Immature natural killer cell (primary cell): ENCODE results near the gene ARSA. TPM values are rescaled to one million over a fixed set of nuclear protein-coding genes. Genes with fewer than 3 reads are reported as not detected.
"Not testable (repeated sequence)": the region's sequence is repeated elsewhere in the genome, so short reads cannot be mapped to it uniquely, and the experiment has no call there.

ENCODE experiments used
- DNase-seq, 3 donors: peaks; one replicate each; pipeline ENCODE4 v3.0.0; 2022; ENCODE audit warnings: mixed read lengths in 1 of 3
- H3K27ac Mint-ChIP-seq, 6 donors: one replicate each; pipeline ENCODE4 v1.8.0; 2020; ENCODE audit warnings: mixed read lengths in 6 of 6, mild to moderate bottlenecking in 5 of 6, inconsistent platforms in 4 of 6, moderate library complexity in 3 of 6
- H3K27me3 Mint-ChIP-seq, 3 donors: one replicate each; pipeline ENCODE4 v1.8.0; 2020 to 2021; ENCODE audit warnings: low read depth in 3 of 3, mild to moderate bottlenecking in 3 of 3, mixed read lengths in 3 of 3, moderate library complexity in 3 of 3, inconsistent platforms in 1 of 3
- H3K36me3 Mint-ChIP-seq, 3 donors: one replicate each; pipeline ENCODE4 v1.8.0; 2020; ENCODE audit warnings: mixed read lengths in 3 of 3, inconsistent platforms in 2 of 3, mild to moderate bottlenecking in 2 of 3
- H3K4me1 Mint-ChIP-seq, 2 donors: one replicate each; pipeline ENCODE4 v1.8.0; 2020; ENCODE audit warnings: inconsistent platforms in 2 of 2, mild to moderate bottlenecking in 2 of 2, mixed read lengths in 2 of 2, moderate library complexity in 1 of 2
- H3K4me3 Mint-ChIP-seq, 5 donors: one replicate each; pipeline ENCODE4 v1.8.0; 2020; ENCODE audit warnings: mild to moderate bottlenecking in 5 of 5, mixed read lengths in 5 of 5, inconsistent platforms in 3 of 5, moderate library complexity in 3 of 5
- H3K9me3 Mint-ChIP-seq, 6 donors: one replicate each; pipeline ENCODE4 v1.8.0; 2020; ENCODE audit warnings: mild to moderate bottlenecking in 6 of 6, mixed read lengths in 6 of 6, inconsistent platforms in 4 of 6, moderate library complexity in 3 of 6
- polyA plus RNA-seq, 3 donors: library from polyadenylated mRNA; unstranded; fragments of 300-500 nt; fragmentation: Illumina TruSeq; gene quantifications; one replicate each; pipeline ENCODE4 v1.2.3, GENCODE V29; 2021

The ARSA gene
- polyA plus RNA-seq, 3 donors from 2014 or later: 3.8 to 11.2 (median 7.7) TPM

DNA sequence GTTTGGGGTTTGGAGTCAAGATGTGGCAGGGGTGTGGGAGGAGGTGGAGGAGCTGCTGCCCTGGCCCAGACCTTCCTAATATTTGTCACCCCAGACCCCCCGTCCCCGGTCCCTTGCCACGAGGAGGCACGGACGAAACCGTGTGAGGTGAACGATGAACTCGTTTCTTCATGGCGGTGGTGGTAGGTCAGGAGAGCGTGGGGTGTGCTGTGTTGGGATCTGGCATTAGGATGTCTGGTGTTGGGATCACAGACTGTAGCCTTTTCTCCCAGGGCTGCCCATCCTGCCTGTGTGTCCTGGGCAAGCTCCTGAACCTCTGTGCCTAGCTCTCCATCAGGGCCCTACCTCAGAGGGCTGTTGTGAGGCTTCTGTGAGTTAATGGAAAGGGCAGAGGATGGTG is 19.0 kb downstream of the ARSA start:
- no peak for DNase-seq
- Mint-ChIP-seq H3K4me3 (no peak overlapping the region), H3K4me1 (peaks cover 4 to 7% of the 10 kb centered on the region in 2 donors), H3K27me3 (peaks cover 4 to 13% (median 10%) of the 10 kb centered on the region in 3 donors), H3K9me3 (no peaks in the 10 kb centered on the region), H3K36me3 (no peaks in the 10 kb centered on the region), H3K27ac (no peak overlapping the region)

DNA sequence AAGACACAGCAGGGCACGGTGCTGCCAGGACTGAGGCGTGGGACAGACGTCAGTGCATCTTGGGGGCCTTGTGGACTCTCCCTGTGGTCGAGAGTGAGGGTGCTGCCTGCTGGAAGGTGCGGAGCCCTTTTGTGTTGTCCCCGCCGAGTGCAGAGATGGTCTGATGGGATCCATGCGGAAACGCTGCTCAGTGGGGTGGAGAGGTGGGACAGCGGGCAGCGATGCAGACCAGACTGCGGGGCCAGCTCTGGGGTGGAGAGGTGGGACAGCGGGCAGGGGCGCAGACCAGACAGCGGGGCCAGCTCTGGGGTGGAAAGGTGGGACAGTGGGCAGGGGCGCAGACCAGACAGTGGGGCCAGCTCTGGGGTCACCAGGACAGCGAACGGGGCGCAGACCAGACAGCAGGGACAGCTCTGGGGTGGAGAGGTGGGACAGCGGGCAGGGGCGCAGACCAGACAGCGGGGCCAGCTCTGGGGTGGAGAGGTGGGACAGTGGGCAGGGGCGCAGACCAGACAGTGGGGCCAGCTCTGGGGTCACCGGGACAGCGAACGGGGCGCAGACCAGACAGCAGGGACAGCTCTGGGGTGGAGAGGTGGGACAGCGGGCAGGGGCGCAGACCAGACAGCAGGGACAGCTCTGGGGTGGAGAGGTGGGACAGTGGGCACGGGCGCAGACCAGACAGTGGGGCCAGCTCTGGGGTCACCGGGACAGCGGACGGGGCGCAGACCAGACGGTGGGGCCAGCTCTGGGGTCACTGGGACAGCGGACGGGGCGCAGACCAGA is 19.7 kb downstream of the ARSA start:
- not testable (repeated sequence) for DNase-seq, H3K27ac Mint-ChIP-seq
- H3K27me3 Mint-ChIP-seq: peaks cover 4 to 14% (median 8%) of the 10 kb centered on the region in 3 donors

DNA sequence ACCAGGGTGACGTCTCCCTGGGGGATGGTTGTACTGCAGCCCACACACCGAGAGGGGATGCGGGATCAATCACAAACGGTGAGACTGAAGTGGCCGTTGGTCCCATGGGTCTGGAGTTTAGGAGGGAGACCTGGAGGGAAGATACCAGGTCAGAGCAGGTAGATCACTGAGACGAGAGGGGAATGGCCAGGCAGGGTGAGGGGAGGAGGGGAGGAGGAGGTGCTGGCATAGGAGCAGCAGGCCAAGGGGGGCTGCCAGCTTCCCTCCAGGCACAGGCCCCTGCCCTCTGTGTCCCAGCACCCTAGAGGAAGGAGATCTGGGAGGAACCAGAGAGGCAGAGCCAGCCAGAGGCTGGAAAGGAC is 20.3 kb downstream of the ARSA start:
- no peak overlapping the region for H3K27ac Mint-ChIP-seq
- H3K4me1 Mint-ChIP-seq: peaks cover 6% of the 10 kb centered on the region in 2 donors
- DNase-seq: no peak
- H3K4me3 Mint-ChIP-seq: no peak overlapping the region
- H3K27me3 Mint-ChIP-seq: peaks cover 6 to 19% (median 13%) of the 10 kb centered on the region in 3 donors
- no peaks in the 10 kb centered on the region for H3K9me3 Mint-ChIP-seq
- no peaks in the 10 kb centered on the region for H3K36me3 Mint-ChIP-seq

More for the DNA sequence above, 19.7 kb downstream of the ARSA start:
- H3K9me3 Mint-ChIP-seq, H3K36me3 Mint-ChIP-seq, H3K4me1 Mint-ChIP-seq, H3K4me3 Mint-ChIP-seq: not testable (repeated sequence)

DNA sequence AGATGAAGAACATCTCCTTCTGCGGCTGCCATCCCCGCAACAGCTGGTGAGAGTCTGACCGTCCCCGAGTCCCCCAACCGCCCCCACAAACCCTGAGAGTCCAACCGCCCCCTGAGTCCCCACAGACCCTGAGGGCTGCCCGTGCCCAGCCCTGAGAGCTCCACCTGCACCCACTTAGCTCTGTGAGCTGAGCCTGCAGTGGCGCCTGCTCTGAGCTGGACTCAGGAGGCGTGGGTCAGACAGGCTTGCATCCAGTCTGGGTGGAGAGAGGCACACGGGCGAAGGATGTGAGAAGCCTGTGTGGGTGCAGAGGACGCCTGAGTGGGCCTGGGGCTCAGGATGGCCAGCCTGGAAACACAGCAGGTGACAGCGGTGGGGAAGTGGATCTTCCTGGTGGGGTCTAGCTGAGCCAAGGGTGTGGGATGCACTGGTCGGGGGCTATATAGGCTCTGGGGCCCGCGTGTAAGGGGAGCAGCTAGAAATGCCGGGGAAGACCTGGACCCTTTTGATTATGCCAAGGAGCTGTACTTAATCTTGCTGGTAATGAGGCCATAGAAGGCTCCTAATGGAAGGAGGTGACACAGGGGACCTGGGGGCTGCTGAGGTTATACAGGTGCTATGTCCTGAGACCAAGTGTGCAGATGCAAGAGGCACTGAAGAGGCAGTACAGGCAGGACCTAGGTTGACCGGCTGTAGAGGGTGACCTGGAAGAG is 20.9 kb downstream of the ARSA start:
- Mint-ChIP-seq H3K4me1 (peaks cover 4 to 5% of the 10 kb centered on the region in 2 donors), H3K9me3 (no peaks in the 10 kb centered on the region), H3K27ac (no peak overlapping the region), H3K4me3 (no peak overlapping the region), H3K36me3 (no peaks in the 10 kb centered on the region), H3K27me3 (peaks cover 9 to 21% (median 18%) of the 10 kb centered on the region in 3 donors)
- no peak for DNase-seq

DNA sequence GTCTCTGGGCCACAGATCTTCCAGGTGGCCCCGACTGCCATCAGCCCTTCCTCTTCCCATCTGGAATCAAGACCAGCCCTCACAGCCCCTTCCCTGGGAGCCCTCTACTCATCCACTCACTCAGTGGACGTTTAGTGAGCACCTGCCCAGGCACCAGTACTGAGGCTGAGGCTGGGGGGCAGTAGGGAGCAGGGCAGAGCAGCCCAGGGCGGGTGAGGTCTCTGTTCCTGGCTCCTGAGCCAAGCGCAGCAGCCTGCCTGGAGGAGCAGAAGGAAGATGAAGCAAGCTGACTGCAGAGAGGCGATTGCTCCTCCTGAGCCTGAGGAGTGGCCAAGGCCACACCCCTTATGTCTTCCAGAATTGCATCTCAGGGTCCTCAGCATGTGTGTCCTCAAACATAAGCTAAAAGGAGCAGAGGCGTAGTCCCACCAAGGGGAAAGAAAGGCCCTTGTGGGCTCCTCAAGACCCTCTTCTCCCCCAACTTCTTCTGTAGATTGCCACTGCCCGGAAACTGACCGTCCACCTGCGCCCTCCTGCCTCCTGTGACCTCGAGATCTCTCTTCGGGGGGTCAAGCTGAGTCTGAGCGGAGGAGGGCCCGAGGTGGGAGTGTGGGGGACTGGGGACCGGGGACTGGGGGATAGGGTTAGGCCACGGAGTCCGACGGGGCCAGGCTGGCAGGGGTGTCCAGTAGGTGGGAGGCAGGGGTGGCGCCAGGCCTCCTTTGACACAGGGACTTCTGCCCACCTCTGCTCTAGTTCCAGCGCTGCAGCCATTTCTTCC is 21.6 kb downstream of the ARSA start:
- Mint-ChIP-seq H3K4me3 (no peak overlapping the region), H3K27ac (no peak overlapping the region), H3K4me1 (peaks cover 9 to 10% of the 10 kb centered on the region in 2 donors), H3K9me3 (peaks cover 0 to 1% (median 0%) of the 10 kb centered on the region in 6 donors), H3K27me3 (peaks cover 15 to 28% (median 23%) of the 10 kb centered on the region in 3 donors), H3K36me3 (peaks cover 0 to 6% (median 3%) of the 10 kb centered on the region in 3 donors)
- no peak for DNase-seq

DNA sequence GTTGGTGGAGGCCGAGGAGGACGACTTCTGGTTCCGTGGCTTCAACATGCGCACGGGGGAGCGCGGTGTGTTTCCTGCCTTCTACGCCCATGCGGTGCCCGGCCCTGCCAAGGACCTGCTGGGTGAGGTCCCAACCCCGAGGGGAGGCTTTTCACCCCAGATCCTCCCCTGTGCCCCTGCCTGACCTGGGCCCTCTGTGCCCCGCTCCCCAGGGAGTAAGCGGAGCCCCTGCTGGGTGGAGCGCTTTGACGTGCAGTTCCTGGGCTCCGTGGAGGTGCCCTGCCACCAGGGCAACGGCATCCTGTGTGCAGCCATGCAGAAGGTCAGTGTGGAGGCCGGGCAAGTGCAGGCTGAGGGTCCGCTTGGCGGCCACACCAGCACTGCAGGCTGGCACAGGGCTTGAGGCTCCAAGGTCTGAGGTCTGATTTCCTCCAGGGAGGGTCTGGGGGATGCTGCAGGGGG is 22.3 kb downstream of the ARSA start:
- H3K36me3 Mint-ChIP-seq: peaks cover 0 to 6% (median 3%) of the 10 kb centered on the region in 3 donors
- H3K9me3 Mint-ChIP-seq: peaks cover 0 to 1% (median 0%) of the 10 kb centered on the region in 6 donors
- H3K4me3 Mint-ChIP-seq: no peak overlapping the region
- no peak overlapping the region for H3K27ac Mint-ChIP-seq
- peaks cover 15 to 25% (median 23%) of the 10 kb centered on the region in 3 donors for H3K27me3 Mint-ChIP-seq
- H3K4me1 Mint-ChIP-seq: peaks cover 9 to 10% of the 10 kb centered on the region in 2 donors
- no peak for DNase-seq

DNA sequence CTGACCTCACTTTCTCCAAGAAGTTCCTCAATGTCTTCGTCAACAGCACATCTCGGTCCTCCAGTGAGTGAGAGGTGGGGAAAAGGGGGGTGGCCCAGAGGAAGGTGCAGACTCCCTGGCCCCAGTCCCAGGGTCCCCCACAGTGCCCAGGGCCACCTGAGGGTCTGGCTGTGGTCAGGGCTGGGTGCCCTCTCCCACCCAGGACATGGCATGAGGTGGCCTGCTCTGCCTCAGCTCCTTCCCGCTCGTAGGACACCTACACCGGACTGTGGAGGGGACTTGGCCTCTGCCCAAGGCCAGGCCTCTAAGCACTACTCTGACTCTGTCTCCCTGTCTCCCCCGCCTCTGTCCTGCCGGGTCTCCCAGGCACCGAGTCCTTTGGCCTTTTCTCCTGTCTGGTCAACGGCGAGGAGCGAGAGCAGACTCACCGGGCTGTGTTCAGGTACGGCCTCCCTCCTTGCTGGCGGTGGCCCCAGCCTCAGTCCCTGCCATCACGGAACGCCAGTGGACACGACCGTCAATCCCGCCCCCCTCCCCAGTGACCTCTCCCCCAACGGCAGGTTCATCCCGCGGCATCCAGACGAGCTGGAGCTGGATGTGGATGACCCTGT is 22.8 kb downstream of the ARSA start:
- no peak overlapping the region for H3K27ac Mint-ChIP-seq
- H3K27me3 Mint-ChIP-seq: peaks cover 15 to 23% (median 22%) of the 10 kb centered on the region in 3 donors
- H3K4me1 Mint-ChIP-seq: peaks cover 9 to 10% of the 10 kb centered on the region in 2 donors
- DNase-seq: no peak
- no peak overlapping the region for H3K4me3 Mint-ChIP-seq
- peaks cover 0 to 6% (median 3%) of the 10 kb centered on the region in 3 donors for H3K36me3 Mint-ChIP-seq
- H3K9me3 Mint-ChIP-seq: peaks cover 0 to 1% (median 0%) of the 10 kb centered on the region in 6 donors

DNA sequence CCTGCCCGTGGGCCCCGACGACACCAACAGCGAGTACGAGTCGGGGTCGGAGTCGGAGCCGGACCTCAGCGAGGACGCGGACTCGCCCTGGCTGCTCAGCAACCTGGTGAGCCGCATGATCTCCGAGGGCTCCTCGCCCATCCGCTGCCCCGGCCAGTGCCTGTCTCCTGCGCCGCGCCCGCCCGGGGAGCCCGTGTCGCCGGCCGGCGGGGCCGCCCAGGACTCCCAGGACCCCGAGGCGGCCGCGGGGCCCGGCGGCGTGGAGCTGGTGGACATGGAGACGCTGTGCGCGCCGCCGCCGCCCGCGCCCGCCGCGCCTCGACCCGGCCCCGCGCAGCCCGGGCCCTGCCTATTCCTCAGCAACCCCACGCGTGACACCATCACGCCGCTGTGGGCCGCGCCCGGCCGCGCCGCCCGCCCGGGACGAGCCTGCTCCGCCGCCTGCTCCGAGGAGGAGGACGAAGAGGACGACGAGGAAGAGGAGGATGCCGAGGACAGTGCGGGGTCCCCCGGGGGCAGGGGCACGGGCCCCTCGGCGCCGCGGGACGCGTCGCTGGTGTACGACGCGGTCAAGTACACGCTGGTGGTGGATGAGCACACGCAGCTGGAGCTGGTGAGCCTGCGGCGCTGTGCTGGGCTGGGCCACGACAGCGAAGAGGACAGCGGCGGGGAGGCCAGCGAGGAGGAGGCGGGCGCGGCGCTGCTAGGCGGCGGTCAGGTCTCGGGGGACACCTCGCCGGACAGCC is 23.5 kb downstream of the ARSA start:
- no peak for DNase-seq
- peaks cover 0 to 6% (median 3%) of the 10 kb centered on the region in 3 donors for H3K36me3 Mint-ChIP-seq
- H3K27me3 Mint-ChIP-seq: peaks cover 20 to 26% (median 26%) of the 10 kb centered on the region in 3 donors
- peaks cover 10 to 15% of the 10 kb centered on the region in 2 donors for H3K4me1 Mint-ChIP-seq
- H3K27ac Mint-ChIP-seq: no peak overlapping the region
- no peak overlapping the region for H3K4me3 Mint-ChIP-seq
- H3K9me3 Mint-ChIP-seq: peaks cover 0 to 1% (median 0%) of the 10 kb centered on the region in 6 donors

DNA sequence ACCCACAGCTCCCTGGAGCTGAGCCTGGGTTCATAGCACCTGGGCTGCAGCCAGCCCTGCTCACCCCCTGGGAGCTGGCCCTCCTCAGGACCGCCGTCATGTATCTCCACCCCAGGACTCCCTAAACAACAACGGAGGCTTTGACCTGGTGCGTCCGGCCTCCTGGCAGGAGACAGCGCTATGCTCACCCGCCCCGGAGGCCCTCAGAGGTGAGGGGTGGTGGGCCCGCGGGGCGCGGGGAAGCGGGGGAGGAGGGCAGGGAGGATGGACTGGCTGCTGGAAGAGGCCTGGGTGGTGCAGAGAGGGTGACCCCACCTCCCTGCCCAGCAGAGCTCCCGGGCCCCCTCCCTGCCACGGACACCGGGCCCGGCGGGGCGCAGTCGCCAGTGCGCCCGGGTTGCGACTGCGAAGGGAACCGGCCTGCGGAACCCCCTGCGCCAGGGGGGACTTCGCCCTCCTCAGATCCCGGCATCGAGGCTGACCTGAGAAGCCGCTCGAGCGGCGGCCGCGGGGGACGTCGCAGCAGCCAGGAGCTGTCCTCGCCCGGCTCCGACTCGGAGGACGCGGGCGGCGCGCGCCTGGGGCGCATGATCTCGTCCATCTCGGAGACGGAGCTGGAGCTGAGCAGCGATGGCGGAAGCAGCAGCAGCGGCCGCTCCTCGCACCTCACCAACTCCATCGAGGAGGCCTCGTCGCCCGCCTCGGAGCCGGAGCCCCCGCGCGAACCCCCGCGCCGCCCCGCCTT is 24.3 kb downstream of the ARSA start:
- Mint-ChIP-seq H3K9me3 (peaks cover 0 to 1% (median 0%) of the 10 kb centered on the region in 6 donors), H3K27ac (no peak overlapping the region), H3K36me3 (peaks cover 0 to 6% (median 3%) of the 10 kb centered on the region in 3 donors), H3K4me1 (peaks cover 10 to 15% of the 10 kb centered on the region in 2 donors), H3K4me3 (no peak overlapping the region), H3K27me3 (peaks cover 22 to 29% (median 28%) of the 10 kb centered on the region in 3 donors)
- no peak for DNase-seq

DNA sequence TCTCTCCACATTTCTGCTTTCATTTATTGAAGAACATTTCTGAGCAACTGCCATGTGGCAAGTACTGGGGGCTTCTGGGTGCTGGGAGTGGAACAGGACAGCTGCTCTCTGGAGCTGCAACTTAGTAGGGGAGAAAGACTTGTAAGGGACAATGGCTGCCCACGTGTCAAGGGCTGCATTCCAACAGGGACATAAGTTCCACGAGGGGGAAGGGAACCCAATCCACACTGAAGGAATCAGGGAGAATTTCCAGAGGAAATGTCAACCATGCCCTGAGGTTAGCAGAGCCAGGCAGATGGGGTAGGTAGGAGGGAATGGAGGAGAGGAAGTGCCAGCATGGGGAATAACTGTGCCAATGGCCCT is 25.6 kb downstream of the ARSA start:
- peaks cover 0 to 1% (median 0%) of the 10 kb centered on the region in 6 donors for H3K9me3 Mint-ChIP-seq
- peaks cover 10 to 15% of the 10 kb centered on the region in 2 donors for H3K4me1 Mint-ChIP-seq
- DNase-seq: no peak
- H3K27ac Mint-ChIP-seq: no peak overlapping the region
- H3K27me3 Mint-ChIP-seq: peaks cover 24 to 39% (median 28%) of the 10 kb centered on the region in 3 donors
- peak overlapping the region; percentile 2 to 86 (median 65) for H3K4me3 Mint-ChIP-seq
- H3K36me3 Mint-ChIP-seq: peaks cover 6 to 7% (median 6%) of the 10 kb centered on the region in 3 donors

DNA sequence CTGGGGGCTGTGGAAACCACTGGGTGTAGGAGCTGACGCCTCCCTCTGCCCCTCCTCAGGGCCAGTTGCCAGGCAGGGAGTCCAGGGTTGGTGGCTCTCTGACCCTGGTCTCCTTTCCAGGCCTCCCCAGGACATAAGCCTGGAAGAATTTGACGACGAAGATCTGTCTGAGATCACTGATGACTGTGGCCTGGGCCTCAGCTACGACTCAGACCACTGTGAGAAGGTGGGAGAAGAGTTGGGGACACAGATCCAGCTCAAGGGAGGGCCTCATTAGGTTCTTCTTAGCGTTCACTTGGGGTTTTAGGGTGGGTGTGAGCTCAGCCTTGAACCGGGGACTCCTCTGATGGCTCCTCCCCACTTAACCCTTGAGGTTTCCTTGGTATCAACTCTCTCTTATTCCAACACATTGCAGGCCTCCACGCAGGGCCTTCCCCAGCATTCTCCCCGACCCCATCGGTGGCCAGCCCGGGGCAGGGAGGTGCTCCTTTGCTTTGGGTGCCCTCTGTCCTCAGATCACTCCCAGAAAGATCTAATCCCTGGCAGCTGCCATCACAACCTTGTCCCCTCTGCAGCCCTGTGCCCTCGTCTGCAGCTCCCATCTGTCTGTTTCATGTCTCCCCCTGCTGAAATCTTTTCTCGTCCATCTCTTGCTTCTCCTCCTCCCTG is 26.1 kb downstream of the ARSA start:
- Mint-ChIP-seq H3K27ac (no peak overlapping the region), H3K4me3 (peak overlapping the region; percentile 65 to 86 (median 75)), H3K9me3 (peaks cover 0 to 1% (median 0%) of the 10 kb centered on the region in 6 donors), H3K4me1 (peaks cover 10 to 15% of the 10 kb centered on the region in 2 donors), H3K36me3 (peaks cover 7 to 11% (median 10%) of the 10 kb centered on the region in 3 donors), H3K27me3 (peaks cover 23 to 39% (median 28%) of the 10 kb centered on the region in 3 donors)
- DNase-seq: no peak
